WTC11 (cell line): Measurements from ENCODE around the gene AMDHD2.

Experiments
- CREB1 ChIP-seq: sonication (generic); formaldehyde crosslinking; IDR thresholded peaks from 2 replicates; pipeline ENCODE4 v1.8.0; 2023; ENCODE audit warnings: mild to moderate bottlenecking, missing genetic modification reagents
- CTCF ChIP-seq: fragments of 200-600 bp; IDR thresholded peaks from 2 replicates; pipeline ENCODE4 v1.8.0; 2022; ENCODE audit warnings: antibody characterized with exemption
- ELF4 ChIP-seq: sonication (generic); formaldehyde crosslinking; IDR thresholded peaks from 2 replicates; pipeline ENCODE4 v1.8.1; 2022; ENCODE audit warnings: low read depth, mild to moderate bottlenecking, moderate library complexity, missing genetic modification reagents
- GABPB1 ChIP-seq: sonication (generic); formaldehyde crosslinking; IDR thresholded peaks from 2 replicates; pipeline ENCODE4 v1.8.1; 2023; ENCODE audit warnings: mild to moderate bottlenecking, missing genetic modification reagents
- IRF1 ChIP-seq: sonication (generic); formaldehyde crosslinking; IDR thresholded peaks from 2 replicates; pipeline ENCODE4 v1.8.0; 2023; ENCODE audit warnings: missing genetic modification reagents
- MXD4 ChIP-seq: fragments of 250-450 bp; sonication (Bioruptor Pico); IDR thresholded peaks from 2 replicates; pipeline ENCODE4 v1.8.0; 2021; ENCODE audit warnings: mild to moderate bottlenecking, moderate library complexity, borderline replicate concordance
- NR3C1 ChIP-seq: sonication (generic); formaldehyde crosslinking; conservative IDR thresholded peaks from 2 replicates; pipeline ENCODE4 v1.8.1; 2023; ENCODE audit warnings: low read depth, mild to moderate bottlenecking, missing genetic modification reagents
- SP1 ChIP-seq: sonication (generic); formaldehyde crosslinking; conservative IDR thresholded peaks from 2 replicates; pipeline ENCODE4 v1.8.1; 2022; ENCODE audit warnings: missing genetic modification reagents
- TEAD1 ChIP-seq: sonication (generic); formaldehyde crosslinking; IDR thresholded peaks from 2 replicates; pipeline ENCODE4 v1.8.0; 2022; ENCODE audit warnings: mild to moderate bottlenecking, missing genetic modification reagents
- ZNF263 ChIP-seq: sonication (generic); formaldehyde crosslinking; IDR thresholded peaks from 2 replicates; pipeline ENCODE4 v1.8.1; 2022; ENCODE audit warnings: low read depth, mild to moderate bottlenecking, moderate library complexity, missing genetic modification reagents
- TF ChIP-seq, protein P1 (sequence below): sonication (generic); formaldehyde crosslinking; IDR thresholded peaks from 2 replicates; pipeline ENCODE4 v1.8.0; 2022; ENCODE audit warnings: mild to moderate bottlenecking, missing genetic modification reagents
- TF ChIP-seq, protein P2 (sequence below): sonication (generic); formaldehyde crosslinking; IDR thresholded peaks from 2 replicates; pipeline ENCODE4 v1.8.1; 2022; ENCODE audit warnings: missing genetic modification reagents, borderline replicate concordance
- TF ChIP-seq, protein P3 (sequence below): sonication (generic); formaldehyde crosslinking; IDR thresholded peaks from 2 replicates; pipeline ENCODE4 v1.8.1; 2023; ENCODE audit warnings: mild to moderate bottlenecking, missing genetic modification reagents, moderate library complexity

DNA sequence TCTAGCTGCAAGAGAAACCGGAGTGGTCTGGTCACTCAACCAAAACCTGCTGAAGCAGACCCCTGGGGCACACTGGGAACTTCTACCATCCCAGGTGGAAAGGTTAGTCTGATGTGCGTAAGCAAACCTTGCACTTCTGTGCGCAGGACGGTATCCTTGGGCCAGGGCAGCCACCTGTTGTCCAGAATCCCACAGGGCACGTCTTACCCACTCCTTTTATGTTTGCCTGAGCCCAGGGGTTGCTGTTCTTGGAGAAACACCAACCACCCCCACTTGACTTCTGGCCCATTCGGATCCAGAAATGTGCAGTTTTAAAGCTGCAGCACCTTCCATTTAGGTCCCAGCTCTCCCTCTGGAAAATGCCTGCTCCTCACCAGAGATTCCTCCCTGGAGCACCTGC is 26.6 kb upstream of the AMDHD2 start:
- TF ChIP-seq TEAD1 (no peak), GABPB1 (CRISPR knock-in tag) (no peak), CTCF (no peak), CREB1 (CRISPR knock-in tag) (no peak), SP1 (no peak), NR3C1 (CRISPR knock-in tag) (no peak), MXD4 (CRISPR knock-in tag) (no peak), ZNF263 (CRISPR knock-in tag) (no peak), IRF1 (no peak), ELF4 (CRISPR knock-in tag) (no peak)
- TF ChIP-seq, protein P1, sequence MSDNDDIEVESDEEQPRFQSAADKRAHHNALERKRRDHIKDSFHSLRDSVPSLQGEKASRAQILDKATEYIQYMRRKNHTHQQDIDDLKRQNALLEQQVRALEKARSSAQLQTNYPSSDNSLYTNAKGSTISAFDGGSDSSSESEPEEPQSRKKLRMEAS (CRISPR knock-in tag): no peak
- TF ChIP-seq, protein P2, sequence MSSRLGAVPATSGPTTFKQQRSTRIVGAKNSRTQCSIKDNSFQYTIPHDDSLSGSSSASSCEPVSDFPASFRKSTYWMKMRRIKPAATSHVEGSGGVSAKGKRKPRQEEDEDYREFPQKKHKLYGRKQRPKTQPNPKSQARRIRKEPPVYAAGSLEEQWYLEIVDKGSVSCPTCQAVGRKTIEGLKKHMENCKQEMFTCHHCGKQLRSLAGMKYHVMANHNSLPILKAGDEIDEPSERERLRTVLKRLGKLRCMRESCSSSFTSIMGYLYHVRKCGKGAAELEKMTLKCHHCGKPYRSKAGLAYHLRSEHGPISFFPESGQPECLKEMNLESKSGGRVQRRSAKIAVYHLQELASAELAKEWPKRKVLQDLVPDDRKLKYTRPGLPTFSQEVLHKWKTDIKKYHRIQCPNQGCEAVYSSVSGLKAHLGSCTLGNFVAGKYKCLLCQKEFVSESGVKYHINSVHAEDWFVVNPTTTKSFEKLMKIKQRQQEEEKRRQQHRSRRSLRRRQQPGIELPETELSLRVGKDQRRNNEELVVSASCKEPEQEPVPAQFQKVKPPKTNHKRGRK (CRISPR knock-in tag): no peak
- TF ChIP-seq, protein P3, sequence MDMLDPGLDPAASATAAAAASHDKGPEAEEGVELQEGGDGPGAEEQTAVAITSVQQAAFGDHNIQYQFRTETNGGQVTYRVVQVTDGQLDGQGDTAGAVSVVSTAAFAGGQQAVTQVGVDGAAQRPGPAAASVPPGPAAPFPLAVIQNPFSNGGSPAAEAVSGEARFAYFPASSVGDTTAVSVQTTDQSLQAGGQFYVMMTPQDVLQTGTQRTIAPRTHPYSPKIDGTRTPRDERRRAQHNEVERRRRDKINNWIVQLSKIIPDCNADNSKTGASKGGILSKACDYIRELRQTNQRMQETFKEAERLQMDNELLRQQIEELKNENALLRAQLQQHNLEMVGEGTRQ (CRISPR knock-in tag): no peak
